HG02981 (cell line): ENCODE data around the gene AXDND1.

Source experiments
- ATAC-seq: cut with Tn5 transposase; IDR thresholded peaks from one replicate; pipeline ENCODE4 v1.9.1; 2021; ENCODE audit warnings: mild to moderate bottlenecking, moderate library complexity; ENCODE audit not compliant: unreplicated experiment

Gene AXDND1

GRCh38 chr1:179554427-179554826, 188.7 kb downstream of the AXDND1 start:
- no peak for ATAC-seq

GRCh38 chr1:179558078-179558477, 192.3 kb downstream of the AXDND1 start:
- no peak for ATAC-seq

- no peak for ATAC-seq
Measured at GRCh38 chr1:179575497-179576314, 209.9 kb downstream of the AXDND1 start, which contains the start of gene NPHS2. Gene NPHS2, minus strand, starts transcription at chr1:179575948. Its CDS starts 84 bp downstream, at chr1:179575864.

GRCh38 chr1:179576509-179576908, 210.7 kb downstream of the AXDND1 start:
- ATAC-seq = no peak

GRCh38 chr1:179583771-179584320, 218.1 kb downstream of the AXDND1 start:
- no peak for ATAC-seq

- ATAC-seq = no peak
Measured at GRCh38 chr1:179586107-179586823, 220.5 kb downstream of the AXDND1 start.

GRCh38 chr1:179587336-179587735, 221.6 kb downstream of the AXDND1 start:
- no peak for ATAC-seq

- ATAC-seq = no peak
Measured at GRCh38 chr1:179588425-179589024, 222.8 kb downstream of the AXDND1 start.

GRCh38 chr1:179589509-179589908, 223.7 kb downstream of the AXDND1 start:
- ATAC-seq = no peak

- ATAC-seq = no peak
Measured at GRCh38 chr1:179590671-179591070, 224.9 kb downstream of the AXDND1 start.

- no peak for ATAC-seq
Measured at GRCh38 chr1:179591253-179591591, 225.5 kb downstream of the AXDND1 start.

GRCh38 chr1:179591592-179592580, 226.1 kb downstream of the AXDND1 start, which contains the start of gene TDRD5:
Gene TDRD5, plus strand, starts transcription at chr1:179591832. Its CDS starts 784 bp downstream, at chr1:179592616.
- no peak for ATAC-seq

GRCh38 chr1:179598631-179599030, 232.9 kb downstream of the AXDND1 start:
- ATAC-seq = no peak

GRCh38 chr1:179599623-179600249, 234.0 kb downstream of the AXDND1 start:
- ATAC-seq = no peak

- ATAC-seq = no peak
Measured at GRCh38 chr1:179601093-179601492, 235.3 kb downstream of the AXDND1 start.
